Skeletal muscle satellite cell (primary cell): ENCODE results near the gene PTPRT.

ENCODE experiments used
- H3K27me3 ChIP-seq: 2 replicates; pipeline ENCODE4 v1.7.0; 2013; ENCODE audit warnings: low read length; ENCODE audit not compliant: control insufficient read depth, insufficient read depth
- H3K36me3 ChIP-seq: 2 replicates; pipeline ENCODE4 v1.7.0; 2013; ENCODE audit warnings: mild to moderate bottlenecking, control low read depth, low read length; ENCODE audit not compliant: insufficient read depth
- H3K4me1 ChIP-seq: 2 replicates; pipeline ENCODE4 v1.7.0; 2013; ENCODE audit warnings: low read length; ENCODE audit not compliant: control insufficient read depth, insufficient read depth
- H3K4me2 ChIP-seq: 2 replicates; pipeline ENCODE4 v1.7.0; 2013; ENCODE audit warnings: mild to moderate bottlenecking, low read length
- H3K4me3 ChIP-seq: 2 replicates; pipeline ENCODE4 v1.7.0; 2013; ENCODE audit warnings: low read length
- H3K9ac ChIP-seq: 2 replicates; pipeline ENCODE4 v1.7.0; 2013; ENCODE audit warnings: mild to moderate bottlenecking, low read depth, low read length, moderate library complexity
- H3K9me3 ChIP-seq: replicated peaks from 2 replicates; pipeline ENCODE4 v1.7.0; 2013; ENCODE audit warnings: mild to moderate bottlenecking, control low read depth, low read length

The PTPRT gene

GRCh38 chr20:42506397-42506796 lies 683.3 kb downstream of the PTPRT start:
- H3K4me1 ChIP-seq: no peaks in the 10 kb centered on the region
- H3K9me3 ChIP-seq: no peaks in the 10 kb centered on the region
- no peaks in the 10 kb centered on the region for H3K36me3 ChIP-seq
- no peak overlapping the region for H3K9ac ChIP-seq
- no peak overlapping the region for H3K4me2 ChIP-seq
- no peak overlapping the region for H3K4me3 ChIP-seq
- no peaks in the 10 kb centered on the region for H3K27me3 ChIP-seq

- Histone ChIP-seq H3K4me2 (no peak overlapping the region), H3K4me1 (no peaks in the 10 kb centered on the region), H3K36me3 (no peaks in the 10 kb centered on the region), H3K4me3 (no peak overlapping the region), H3K9me3 (no peaks in the 10 kb centered on the region), H3K27me3 (no peaks in the 10 kb centered on the region), H3K9ac (no peak overlapping the region)
Measured at GRCh38 chr20:42502591-42502990, 687.1 kb downstream of the PTPRT start.

- no peak overlapping the region for H3K9ac ChIP-seq
- no peaks in the 10 kb centered on the region for H3K36me3 ChIP-seq
- no peaks in the 10 kb centered on the region for H3K9me3 ChIP-seq
- H3K4me1 ChIP-seq: no peaks in the 10 kb centered on the region
- H3K4me2 ChIP-seq: no peak overlapping the region
- no peaks in the 10 kb centered on the region for H3K27me3 ChIP-seq
- H3K4me3 ChIP-seq: no peak overlapping the region
Measured at GRCh38 chr20:42496595-42496994, 693.1 kb downstream of the PTPRT start.

DNA sequence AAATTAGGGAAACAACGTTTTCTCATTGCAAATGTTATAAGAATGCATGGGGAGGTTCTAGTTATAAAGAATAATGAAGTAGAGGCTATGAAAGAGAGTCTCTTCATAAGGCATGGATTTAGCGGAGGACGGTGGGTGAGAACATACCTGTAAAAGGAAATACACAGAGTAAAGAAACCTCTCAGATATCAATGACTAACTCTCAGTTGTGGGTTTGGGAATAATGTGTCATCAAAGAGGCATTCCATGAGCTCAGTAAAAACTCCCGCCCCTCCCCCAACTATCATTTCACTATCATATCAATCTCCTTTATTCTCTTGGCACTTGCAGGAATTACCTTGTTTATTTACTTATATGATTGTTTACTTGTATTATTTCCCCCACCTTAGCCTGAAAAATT lies 695.4 kb downstream of the PTPRT start:
- H3K9me3 ChIP-seq: no peaks in the 10 kb centered on the region
- no peaks in the 10 kb centered on the region for H3K4me1 ChIP-seq
- H3K4me3 ChIP-seq: no peak overlapping the region
- H3K27me3 ChIP-seq: no peaks in the 10 kb centered on the region
- H3K36me3 ChIP-seq: no peaks in the 10 kb centered on the region
- H3K4me2 ChIP-seq: no peak overlapping the region
- no peak overlapping the region for H3K9ac ChIP-seq

DNA sequence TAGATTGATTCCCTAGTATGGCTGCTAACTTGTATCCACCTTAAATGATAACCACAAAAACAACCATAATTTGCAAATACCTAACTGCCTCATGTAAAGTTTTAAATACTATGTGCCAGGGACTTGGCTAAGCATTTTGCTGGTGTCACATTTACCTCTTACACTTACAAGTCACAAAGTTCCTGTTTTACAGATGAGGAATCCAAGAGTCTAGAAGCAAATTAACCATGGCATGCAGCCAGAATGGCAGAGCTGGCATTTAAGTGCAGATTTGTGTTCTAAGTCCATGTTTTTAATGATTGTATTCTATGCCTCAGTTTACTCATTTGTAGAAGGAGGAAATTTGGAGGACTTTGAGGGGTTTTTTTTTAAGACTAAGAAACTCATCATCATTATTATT lies 696.7 kb downstream of the PTPRT start:
- no peak overlapping the region for H3K4me3 ChIP-seq
- H3K36me3 ChIP-seq: no peaks in the 10 kb centered on the region
- H3K9me3 ChIP-seq: no peaks in the 10 kb centered on the region

DNA sequence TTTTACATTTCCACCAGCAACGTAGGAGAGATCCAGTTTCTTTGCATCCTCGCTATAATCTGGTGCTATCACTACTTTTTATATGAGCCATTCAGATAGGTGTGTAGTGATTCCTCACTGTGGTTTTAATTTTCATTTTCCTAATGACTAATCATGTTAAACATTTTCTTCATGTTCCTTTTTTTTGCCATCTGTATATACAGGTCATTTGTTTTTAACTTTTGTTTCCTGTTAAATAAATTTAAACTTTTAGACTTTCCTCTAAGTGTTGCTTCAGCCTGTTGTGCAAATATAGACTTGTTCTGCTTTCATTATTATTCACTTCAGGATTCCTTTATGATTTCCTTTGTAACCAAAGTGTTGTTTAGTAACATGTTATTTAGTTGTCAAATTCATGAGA lies 697.4 kb downstream of the PTPRT start:
- Histone ChIP-seq H3K9ac (no peak overlapping the region), H3K4me3 (no peak overlapping the region), H3K36me3 (no peaks in the 10 kb centered on the region), H3K9me3 (no peaks in the 10 kb centered on the region), H3K4me2 (no peak overlapping the region), H3K4me1 (no peaks in the 10 kb centered on the region), H3K27me3 (no peaks in the 10 kb centered on the region)

More for the DNA sequence above, 696.7 kb downstream of the PTPRT start:
- Histone ChIP-seq H3K4me2 (no peak overlapping the region), H3K9ac (no peak overlapping the region), H3K4me1 (no peaks in the 10 kb centered on the region), H3K27me3 (no peaks in the 10 kb centered on the region)

GRCh38 chr20:42485556-42485955 lies 704.1 kb downstream of the PTPRT start:
- Histone ChIP-seq H3K9ac (no peak overlapping the region), H3K4me1 (no peaks in the 10 kb centered on the region), H3K9me3 (no peaks in the 10 kb centered on the region), H3K4me2 (no peak overlapping the region), H3K27me3 (no peaks in the 10 kb centered on the region), H3K4me3 (no peak overlapping the region), H3K36me3 (no peaks in the 10 kb centered on the region)

GRCh38 chr20:42484790-42485375 lies 704.8 kb downstream of the PTPRT start:
- no peak overlapping the region for H3K4me2 ChIP-seq
- H3K27me3 ChIP-seq: no peaks in the 10 kb centered on the region
- no peaks in the 10 kb centered on the region for H3K9me3 ChIP-seq
- H3K9ac ChIP-seq: no peak overlapping the region
- no peaks in the 10 kb centered on the region for H3K36me3 ChIP-seq
- H3K4me3 ChIP-seq: no peak overlapping the region
- no peaks in the 10 kb centered on the region for H3K4me1 ChIP-seq

DNA sequence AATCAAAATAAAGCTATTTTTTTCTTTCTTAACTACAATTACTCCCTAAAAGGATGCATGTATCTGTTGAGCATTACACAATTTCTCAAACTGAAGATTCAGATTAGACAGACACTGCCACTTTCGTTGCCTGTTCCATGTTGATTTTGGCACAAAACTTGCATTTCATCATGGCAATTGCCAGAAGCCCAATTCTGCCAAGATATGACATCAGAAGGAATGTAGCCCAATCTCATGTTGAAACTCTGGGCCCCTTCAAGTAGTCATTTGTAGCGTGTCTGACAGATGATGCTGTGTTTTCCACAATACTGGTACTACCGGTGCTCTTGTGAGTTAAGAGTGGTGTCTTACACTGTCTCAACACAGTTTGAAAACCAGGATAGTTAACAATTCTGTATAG lies 705.4 kb downstream of the PTPRT start:
- H3K4me2 ChIP-seq: no peak overlapping the region
- H3K9ac ChIP-seq: no peak overlapping the region
- H3K4me3 ChIP-seq: no peak overlapping the region
- no peaks in the 10 kb centered on the region for H3K4me1 ChIP-seq
- no peaks in the 10 kb centered on the region for H3K36me3 ChIP-seq
- H3K9me3 ChIP-seq: no peaks in the 10 kb centered on the region
- no peaks in the 10 kb centered on the region for H3K27me3 ChIP-seq

DNA sequence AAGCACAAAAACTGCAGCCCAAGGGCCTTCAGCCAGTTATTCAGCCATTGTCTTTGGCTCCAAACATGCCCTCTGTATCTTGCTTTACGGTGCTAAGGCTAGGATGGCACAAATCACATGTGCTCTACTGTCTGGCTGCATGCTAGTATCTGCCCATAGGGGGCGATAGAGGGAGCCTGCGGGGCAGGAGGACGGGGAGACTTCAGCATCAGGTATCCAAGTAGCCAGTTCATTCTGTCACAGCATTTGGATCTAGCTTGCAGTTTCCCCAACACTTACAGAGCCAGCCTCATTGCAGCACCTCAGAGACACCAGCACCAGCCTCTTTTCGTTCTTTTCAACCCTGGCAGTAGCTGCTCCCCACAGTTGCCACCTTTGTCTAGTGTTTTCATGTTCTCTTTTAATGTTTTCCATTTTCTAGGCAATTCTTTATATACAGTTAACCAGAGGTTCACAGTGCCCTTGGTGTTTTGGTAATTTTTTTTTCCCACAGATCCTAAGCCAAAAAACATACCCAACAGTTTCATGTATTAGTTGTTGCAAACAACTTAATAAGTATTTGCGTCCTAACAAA lies 705.9 kb downstream of the PTPRT start:
- Histone ChIP-seq H3K27me3 (no peaks in the 10 kb centered on the region), H3K4me3 (no peak overlapping the region), H3K9ac (no peak overlapping the region)

GRCh38 chr20:42482808-42483207 lies 706.9 kb downstream of the PTPRT start:
- Histone ChIP-seq H3K4me2 (no peak overlapping the region), H3K9me3 (peaks cover 5% of the 10 kb centered on the region), H3K4me1 (no peaks in the 10 kb centered on the region), H3K36me3 (no peaks in the 10 kb centered on the region), H3K9ac (no peak overlapping the region), H3K27me3 (no peaks in the 10 kb centered on the region), H3K4me3 (no peak overlapping the region)

More for the DNA sequence above, 705.9 kb downstream of the PTPRT start:
- Histone ChIP-seq H3K9me3 (no peaks in the 10 kb centered on the region), H3K4me2 (no peak overlapping the region), H3K4me1 (no peaks in the 10 kb centered on the region), H3K36me3 (no peaks in the 10 kb centered on the region)

DNA sequence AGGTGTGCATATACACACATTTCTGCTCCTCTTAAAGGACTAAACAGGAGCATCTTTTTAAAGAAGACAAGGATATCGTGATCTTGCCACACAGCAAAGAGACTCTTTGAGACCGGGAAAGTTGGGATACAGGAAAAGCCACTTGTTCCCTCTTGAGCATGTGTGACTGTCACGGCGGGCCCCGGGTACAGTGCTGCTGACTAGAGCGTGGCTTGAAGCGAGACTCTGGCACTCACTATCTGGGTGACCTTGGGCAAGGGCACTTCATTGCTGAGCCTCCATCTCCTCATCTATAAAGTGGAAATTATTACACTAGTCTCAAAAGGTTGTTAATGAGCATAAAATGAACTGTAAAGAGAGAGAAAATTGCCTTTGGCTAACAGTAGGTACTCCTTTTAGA lies 713.9 kb downstream of the PTPRT start:
- no peaks in the 10 kb centered on the region for H3K4me1 ChIP-seq
- H3K36me3 ChIP-seq: no peaks in the 10 kb centered on the region
- no peaks in the 10 kb centered on the region for H3K27me3 ChIP-seq
- H3K9me3 ChIP-seq: peaks cover 17% of the 10 kb centered on the region
- no peak overlapping the region for H3K4me3 ChIP-seq
- no peak overlapping the region for H3K4me2 ChIP-seq
- H3K9ac ChIP-seq: no peak overlapping the region
